ENCODE results near the gene TOP3B.

- TF ChIP-seq CTCF (IDR thresholded peaks at IDR 0.05; ENCODE audit: low read length) (no peak), EZH2 (optimal IDR thresholded peaks at IDR 0.05; ENCODE audit: low read depth, low read length) (no peak)
These were observed 7.3 kb downstream of the TOP3B start for GRCh38 chr22:21975273-21975672.
